K562 (cell line): ENCODE results near the gene ABHD12. TPM values are rescaled to one million over a fixed set of nuclear protein-coding genes. Genes with fewer than 3 reads are reported as not detected.

Source experiments
- ATAC-seq: fragments of 200-7000 bp; cut with Tn5 transposase; 3 replicates; pipeline ENCODE4 v1.9.1; 2020; ENCODE audit warnings: moderate library complexity
- BruUV-seq: library from RNA; stranded (reverse); fragments of 400-500 nt; replicated peaks from 2 replicates; lab custom pipeline; 2021; lab: Mats Ljungman, UMichigan
- CTCF ChIA-PET: fragments of 300-600 bp; formaldehyde crosslinking; extraction: SDS; loops from one replicate; lab custom pipeline; 2021; ENCODE audit warnings: low intra/inter-chr PET ratio; lab: Yijun Ruan, JAX
- POLR2A ChIA-PET: fragments of 300-600, 350-650 bp; sonication (Branson Sonifier 250); formaldehyde crosslinking; extraction: SDS; loops from one replicate; lab custom pipeline; 2021; ENCODE audit warnings: antibody characterized with exemption, inconsistent platforms; lab: Yijun Ruan, JAX
- DNase-seq, 4 experiments: peaks; one replicate each; pipeline versions ENCODE4 v3.0.0 to v3.0.0-alpha.2; 2011 to 2018; ENCODE audit warnings: low spot score in 3 of 4, mixed read lengths in 3 of 4; ENCODE audit errors: extremely low read depth in 1 of 4
- FAIRE-seq: peaks from 2 replicates; lab custom pipeline; 2011; peaks lifted over from hg19 to GRCh38; lab: Jason Lieb, UNC
- H2AFZ ChIP-seq: 2 replicates; pipeline ENCODE4 v1.6.0; 2011; ENCODE audit warnings: low read depth, low read length, control low read depth, inconsistent platforms
- H3K27ac ChIP-seq: fragments of 200-600 bp; 3 replicates; pipeline ENCODE4 v1.8.0; 2011; ENCODE audit warnings: low read depth, mild to moderate bottlenecking, control low read depth, inconsistent platforms, low read length, moderate library complexity, mixed read lengths; ENCODE audit errors: extremely low read depth
- H3K27me3 ChIP-seq, 2 experiments: fragments of 300-600 bp in 1 of 2; 2 replicates in 1 of 2; 3 replicates in 1 of 2; pipeline versions ENCODE4 v1.6.0 to v1.8.0; 2011; ENCODE audit warnings: inconsistent platforms in 2 of 2, low read length in 2 of 2, mild to moderate bottlenecking in 1 of 2, mixed read lengths in 1 of 2, moderate library complexity in 1 of 2; ENCODE audit not compliant: control insufficient read depth in 2 of 2, insufficient read depth in 2 of 2
- H3K36me3 ChIP-seq: fragments of 300-600 bp; 3 replicates; pipeline ENCODE4 v1.8.0; 2011; ENCODE audit warnings: mild to moderate bottlenecking, low read length, inconsistent platforms; ENCODE audit not compliant: control insufficient read depth, insufficient read depth
- H3K4me1 ChIP-seq, 2 experiments: fragments of 200-600 bp in 1 of 2; replicated peaks in 1 of 2; 2 replicates in 1 of 2; 3 replicates in 1 of 2; pipeline versions ENCODE4 v1.5.1 to v1.8.0; 2011; ENCODE audit warnings: inconsistent platforms in 2 of 2, low read length in 2 of 2, mild to moderate bottlenecking in 1 of 2, mixed read lengths in 1 of 2, moderate library complexity in 1 of 2; ENCODE audit not compliant: control insufficient read depth in 2 of 2, insufficient read depth in 2 of 2
- H3K4me2 ChIP-seq: 2 replicates; pipeline ENCODE4 v1.6.1; 2011; ENCODE audit warnings: low read length, control low read depth, inconsistent platforms, mixed read lengths; ENCODE audit not compliant: insufficient read depth
- H3K4me3 ChIP-seq: fragments of 200-600 bp; sonication (generic), shearing (Covaris generic); 2 replicates; pipeline ENCODE4 v1.5.1; 2016; ENCODE audit warnings: control low read depth, inconsistent platforms
- H3K79me2 ChIP-seq: fragments of 200-600 bp; 3 replicates; pipeline ENCODE4 v1.8.0; 2011; ENCODE audit warnings: low read length, inconsistent platforms; ENCODE audit not compliant: control insufficient read depth, insufficient read depth
- H3K9ac ChIP-seq, 2 experiments: 2 replicates each; pipeline versions ENCODE4 v1.6.0 to v1.6.1; 2011; ENCODE audit warnings: low read depth in 2 of 2, low read length in 2 of 2, control low read depth in 1 of 2, inconsistent platforms in 1 of 2, mild to moderate bottlenecking in 1 of 2, mixed read lengths in 1 of 2; ENCODE audit not compliant: insufficient read depth in 1 of 2
- H3K9me1 ChIP-seq: one replicate; pipeline ENCODE4 v1.6.0; 2011; ENCODE audit warnings: inconsistent platforms, mild to moderate bottlenecking, low read length, moderate library complexity; ENCODE audit not compliant: control insufficient read depth, insufficient read depth
- H3K9me3 ChIP-seq: replicated peaks from 2 replicates; pipeline ENCODE4 v1.5.1; 2011; ENCODE audit warnings: low read depth, low read length, inconsistent platforms; ENCODE audit not compliant: control insufficient read depth, insufficient read depth
- H4K20me1 ChIP-seq: replicated peaks from 2 replicates; pipeline ENCODE4 v1.6.1; 2011; ENCODE audit warnings: low read length, inconsistent platforms, mixed read lengths; ENCODE audit not compliant: control insufficient read depth, insufficient read depth
- CBX8 ChIP-seq: fragments of 200-600 bp; sonication (generic); IDR thresholded peaks from 2 replicates; pipeline ENCODE4 v1.6.1; 2012; ENCODE audit warnings: borderline replicate concordance, mixed run types, low read depth, mild to moderate bottlenecking, moderate library complexity, mixed read lengths, low read length, control low read depth, inconsistent platforms; ENCODE audit not compliant: poor library complexity, severe bottlenecking; ENCODE audit errors: extremely low read depth
- MED1 ChIP-seq: sonication (generic); formaldehyde crosslinking; IDR thresholded peaks from 2 replicates; pipeline ENCODE4 v1.8.1; 2023; ENCODE audit warnings: missing genetic modification reagents, borderline replicate concordance
- NCOR1 ChIP-seq: fragments of 450-650 bp; IDR thresholded peaks from 2 replicates; pipeline ENCODE4 v1.6.1; 2016; ENCODE audit warnings: mild to moderate bottlenecking, moderate library complexity
- ZBED1 ChIP-seq: IDR thresholded peaks from 2 replicates; pipeline ENCODE4 v1.6.1; 2014
- ZKSCAN8 ChIP-seq: fragments of 200-800 bp; sonication (Bioruptor generic); IDR thresholded peaks from 2 replicates; pipeline ENCODE4 v1.6.1; 2016; ENCODE audit warnings: missing genetic modification characterization, missing compliant biosample characterization
- WGBS: fragments of 100-300 bp; shearing (Covaris generic); methylation state at CpG from one replicate; pipeline ENCODE4 v1.1.6; 2016; ENCODE audit warnings: low coverage, mixed read lengths; ENCODE audit not compliant: insufficient coverage; ENCODE audit errors: missing lambda C conversion rate; 5-methylcytosine and 5-hydroxymethylcytosine counted together
- in situ Hi-C: fragments of 300-500 bp; cut with MboI; formaldehyde crosslinking; loops from 4 replicates; pipeline ENCODE4 v1.15.0; 2018; ENCODE audit warnings: inconsistent platforms, mixed read lengths
- intact Hi-C: fragments of 100-400 bp; cut with micrococcal nuclease; formaldehyde crosslinking; loops from 2 replicates; pipeline ENCODE4 v1.14.2; 2022
- polyA plus RNA-seq, 8 experiments: library from polyadenylated mRNA; depleted of rRNA in 4 of 8; stranded (reverse) in 5 of 8; unstranded in 3 of 8; fragments of >200 nt; fragmentation: Nextera tagmentation in 2 of 8; fragmentation: Illumina TruSeq in 1 of 8; extraction: Ambion mirVana in 2 of 8; extraction: Trizol in 1 of 8; gene quantifications; 2 replicates each; pipeline versions ENCODE4 v1.2.1 to v1.2.3, GENCODE V29; 2011 to 2014; ENCODE audit warnings: inconsistent platforms in 1 of 8, missing spikeins in 1 of 8
- total RNA-seq, 7 experiments: library from RNA; depleted of rRNA in 6 of 7; stranded (reverse); fragments of >200 nt in 6 of 7; fragmentation: Illumina TruSeq in 2 of 7; extraction: Trizol in 2 of 7; gene quantifications; 2 replicates each; pipeline versions ENCODE4 v1.2.1 to v1.2.3, GENCODE V29; 2011 to 2021; ENCODE audit warnings: low replicate concordance in 1 of 7
- TF ChIP-seq, protein P1 (sequence below): fragments of 250-450 bp; sonication (Bioruptor Pico); IDR thresholded peaks from 2 replicates; pipeline ENCODE4 v1.5.0; 2021; ENCODE audit warnings: mild to moderate bottlenecking, moderate library complexity
- TF ChIP-seq, protein P2 (sequence below): fragments of 200-800 bp; sonication (Bioruptor generic); IDR thresholded peaks from 2 replicates; pipeline ENCODE4 v1.6.1; 2017; ENCODE audit warnings: missing genetic modification characterization, missing compliant biosample characterization
- TF ChIP-seq, protein P3 (sequence below): fragments of 450-650 bp; IDR thresholded peaks from 2 replicates; pipeline ENCODE4 v1.6.1; 2018; ENCODE audit warnings: mild to moderate bottlenecking, low read depth; ENCODE audit not compliant: partially characterized antibody
- TF ChIP-seq, protein P4 (sequence below): fragments of 450-650 bp; formaldehyde crosslinking; IDR thresholded peaks from 2 replicates; pipeline ENCODE4 v1.4.0; 2020; ENCODE audit warnings: mild to moderate bottlenecking, mixed read lengths
- TF ChIP-seq, protein P5 (sequence below): fragments of 250-450 bp; sonication (Bioruptor Pico); IDR thresholded peaks from 2 replicates; pipeline ENCODE4 v1.5.0; 2020; ENCODE audit warnings: mild to moderate bottlenecking

ABHD12 gene
- total and polyA plus RNA-seq, 9 of the 15 experiments (the other 6 are each of a cell fraction or from before 2014, with no cell fraction given) = 0.65 to 15.6 (median 9.1) TPM

DNA sequence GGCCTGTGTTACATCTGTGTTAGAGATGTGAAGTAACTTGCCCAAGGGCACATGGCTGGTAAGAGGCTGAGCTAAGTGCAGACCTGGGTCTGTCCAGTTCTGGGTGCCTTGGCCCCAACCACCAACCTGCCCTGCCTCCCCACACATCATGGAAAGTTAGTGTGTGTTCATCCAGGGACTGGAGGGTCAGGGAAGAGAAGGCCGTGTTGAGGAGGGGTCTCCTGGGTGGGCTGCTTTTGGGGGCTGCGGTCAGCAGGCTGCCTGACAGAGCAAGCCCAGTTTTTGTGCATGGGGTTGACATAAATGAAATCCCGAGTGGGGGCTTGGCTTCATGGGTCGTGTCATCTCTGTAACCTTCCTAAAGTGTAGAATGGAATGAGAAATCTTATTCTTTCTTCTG is 131.8 kb downstream of the ABHD12 start:
- 96% methylated on average over 4 of the region's 4 CpGs for WGBS

More for the DNA sequence above, 131.8 kb downstream of the ABHD12 start:
- H3K9me1 ChIP-seq = no peaks in the 10 kb centered on the region
- no peak for DNase-seq
- BruUV-seq = no TSS peak
- no peaks in the 10 kb centered on the region; the same call in 2 of the 3 replicates for H3K79me2 ChIP-seq
- H3K9ac ChIP-seq = no peak overlapping the region
- no peak overlapping the region for H3K27ac ChIP-seq
- peaks cover 2 to 6% of the 10 kb centered on the region in 2 experiments; a peak in 4 of 5 replicates for H3K4me1 ChIP-seq
- no peak overlapping the region for H3K4me3 ChIP-seq
- intact Hi-C loops (no loop called here), in situ Hi-C loops (no loop called here)
- no peaks in the 10 kb centered on the region for H3K9me3 ChIP-seq
- ChIA-PET POLR2A (no interaction called here), CTCF (no interaction called here)
- ATAC-seq = no peak
- H3K27me3 ChIP-seq = no peaks in the 10 kb centered on the region
- H4K20me1 ChIP-seq = no peaks in the 10 kb centered on the region
- peaks cover 6% of the 10 kb centered on the region; the same call in 1 of the 3 replicates for H3K36me3 ChIP-seq
- H3K4me2 ChIP-seq = no peak overlapping the region
- TF ChIP-seq, protein P1, sequence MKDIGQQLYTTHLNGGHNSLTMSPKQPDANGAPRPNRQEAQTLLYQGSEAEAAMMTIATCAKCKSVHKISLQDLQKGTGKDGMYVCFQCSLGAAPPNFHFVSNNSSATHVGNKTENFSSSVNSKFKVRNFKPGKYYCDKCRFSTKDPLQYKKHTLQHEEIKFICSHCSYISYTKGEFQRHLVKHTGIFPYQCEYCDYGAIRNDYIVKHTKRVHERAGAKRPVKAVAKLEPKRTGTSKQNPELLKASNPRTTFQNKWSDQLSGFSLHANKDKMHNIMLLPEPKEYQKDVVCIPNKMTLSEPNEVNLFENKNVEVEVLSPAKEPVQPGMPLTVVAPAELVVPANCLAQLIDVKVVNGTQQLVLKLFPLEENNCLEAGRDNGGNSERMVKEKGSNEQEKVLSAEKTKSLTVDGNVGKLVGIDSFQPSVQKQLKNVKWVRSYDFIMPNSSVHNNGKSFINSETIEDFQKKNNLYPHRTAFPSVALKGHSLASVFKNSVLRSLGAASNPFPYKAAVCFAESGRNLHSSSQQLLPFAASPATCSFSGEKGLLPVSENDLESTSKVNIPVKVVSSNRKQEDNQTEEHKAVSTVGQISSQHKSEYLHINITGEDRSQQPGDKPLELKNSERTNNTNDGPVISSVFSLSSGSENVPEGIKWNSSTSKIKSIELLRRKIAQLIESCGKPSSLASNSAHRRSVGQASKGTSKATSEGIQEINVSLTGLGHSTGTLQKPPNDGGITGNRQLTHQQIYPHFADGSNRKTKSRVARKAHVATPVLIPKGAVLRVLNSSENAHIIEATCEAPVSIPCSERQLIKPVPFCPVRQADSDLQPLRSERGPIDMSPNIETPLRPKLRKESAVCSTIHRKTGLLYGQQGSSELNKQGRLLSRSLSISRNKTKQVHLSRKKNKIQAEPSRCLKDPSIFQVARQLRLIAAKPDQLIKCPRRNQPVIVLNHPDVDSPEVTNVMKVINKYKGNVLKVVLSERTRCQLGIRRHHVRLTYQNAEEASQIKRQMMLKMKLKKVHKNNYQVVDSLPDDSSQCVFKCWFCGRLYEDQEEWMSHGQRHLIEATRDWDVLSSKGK (CRISPR knock-in tag) = no peak
- TF ChIP-seq ZBED1 = no peak
- TF ChIP-seq MED1 (CRISPR knock-in tag) = no peak
- TF ChIP-seq, protein P2, sequence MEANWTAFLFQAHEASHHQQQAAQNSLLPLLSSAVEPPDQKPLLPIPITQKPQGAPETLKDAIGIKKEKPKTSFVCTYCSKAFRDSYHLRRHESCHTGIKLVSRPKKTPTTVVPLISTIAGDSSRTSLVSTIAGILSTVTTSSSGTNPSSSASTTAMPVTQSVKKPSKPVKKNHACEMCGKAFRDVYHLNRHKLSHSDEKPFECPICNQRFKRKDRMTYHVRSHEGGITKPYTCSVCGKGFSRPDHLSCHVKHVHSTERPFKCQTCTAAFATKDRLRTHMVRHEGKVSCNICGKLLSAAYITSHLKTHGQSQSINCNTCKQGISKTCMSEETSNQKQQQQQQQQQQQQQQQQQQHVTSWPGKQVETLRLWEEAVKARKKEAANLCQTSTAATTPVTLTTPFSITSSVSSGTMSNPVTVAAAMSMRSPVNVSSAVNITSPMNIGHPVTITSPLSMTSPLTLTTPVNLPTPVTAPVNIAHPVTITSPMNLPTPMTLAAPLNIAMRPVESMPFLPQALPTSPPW (CRISPR knock-in tag) = no peak
- TF ChIP-seq, protein P3, sequence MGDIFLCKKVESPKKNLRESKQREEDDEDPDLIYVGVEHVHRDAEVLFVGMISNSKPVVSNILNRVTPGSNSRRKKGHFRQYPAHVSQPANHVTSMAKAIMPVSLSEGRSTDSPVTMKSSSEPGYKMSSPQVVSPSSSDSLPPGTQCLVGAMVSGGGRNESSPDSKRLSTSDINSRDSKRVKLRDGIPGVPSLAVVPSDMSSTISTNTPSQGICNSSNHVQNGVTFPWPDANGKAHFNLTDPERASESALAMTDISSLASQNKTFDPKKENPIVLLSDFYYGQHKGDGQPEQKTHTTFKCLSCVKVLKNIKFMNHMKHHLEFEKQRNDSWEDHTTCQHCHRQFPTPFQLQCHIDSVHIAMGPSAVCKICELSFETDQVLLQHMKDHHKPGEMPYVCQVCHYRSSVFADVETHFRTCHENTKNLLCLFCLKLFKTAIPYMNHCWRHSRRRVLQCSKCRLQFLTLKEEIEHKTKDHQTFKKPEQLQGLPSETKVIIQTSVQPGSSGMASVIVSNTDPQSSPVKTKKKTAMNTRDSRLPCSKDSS = no peak
- TF ChIP-seq, protein P4, sequence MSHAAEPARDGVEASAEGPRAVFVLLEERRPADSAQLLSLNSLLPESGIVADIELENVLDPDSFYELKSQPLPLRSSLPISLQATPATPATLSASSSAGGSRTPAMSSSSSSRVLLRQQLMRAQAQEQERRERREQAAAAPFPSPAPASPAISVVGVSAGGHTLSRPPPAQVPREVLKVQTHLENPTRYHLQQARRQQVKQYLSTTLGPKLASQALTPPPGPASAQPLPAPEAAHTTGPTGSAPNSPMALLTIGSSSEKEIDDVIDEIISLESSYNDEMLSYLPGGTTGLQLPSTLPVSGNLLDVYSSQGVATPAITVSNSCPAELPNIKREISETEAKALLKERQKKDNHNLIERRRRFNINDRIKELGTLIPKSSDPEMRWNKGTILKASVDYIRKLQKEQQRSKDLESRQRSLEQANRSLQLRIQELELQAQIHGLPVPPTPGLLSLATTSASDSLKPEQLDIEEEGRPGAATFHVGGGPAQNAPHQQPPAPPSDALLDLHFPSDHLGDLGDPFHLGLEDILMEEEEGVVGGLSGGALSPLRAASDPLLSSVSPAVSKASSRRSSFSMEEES (CRISPR knock-in tag) = no peak
- TF ChIP-seq, protein P5, sequence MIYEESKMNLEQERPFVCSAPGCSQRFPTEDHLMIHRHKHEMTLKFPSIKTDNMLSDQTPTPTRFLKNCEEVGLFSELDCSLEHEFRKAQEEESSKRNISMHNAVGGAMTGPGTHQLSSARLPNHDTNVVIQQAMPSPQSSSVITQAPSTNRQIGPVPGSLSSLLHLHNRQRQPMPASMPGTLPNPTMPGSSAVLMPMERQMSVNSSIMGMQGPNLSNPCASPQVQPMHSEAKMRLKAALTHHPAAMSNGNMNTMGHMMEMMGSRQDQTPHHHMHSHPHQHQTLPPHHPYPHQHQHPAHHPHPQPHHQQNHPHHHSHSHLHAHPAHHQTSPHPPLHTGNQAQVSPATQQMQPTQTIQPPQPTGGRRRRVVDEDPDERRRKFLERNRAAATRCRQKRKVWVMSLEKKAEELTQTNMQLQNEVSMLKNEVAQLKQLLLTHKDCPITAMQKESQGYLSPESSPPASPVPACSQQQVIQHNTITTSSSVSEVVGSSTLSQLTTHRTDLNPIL = no peak
- TF ChIP-seq ZKSCAN8 (CRISPR knock-in tag) = no peak
- TF ChIP-seq NCOR1 = no peak
- TF ChIP-seq CBX8 = no peak
- FAIRE-seq = no peak
- H2AFZ ChIP-seq = no peak overlapping the region
